SKM-1 treated with dmso at 0.1 percent for 144 hours (cell line): Measurements from ENCODE around the gene EFNA4.

ENCODE experiments used
- DNase-seq: peaks from one replicate; lab custom pipeline; 2025; ENCODE audit not compliant: unreplicated experiment; lab: John Stamatoyannopoulos, UW

EFNA4 gene

GRCh38 chr1:155063550-155064110 lies at the start of gene EFNA4:
EFNA4 (plus strand) TSS chr1:155063740; CDS start chr1:155063824, 84 bp downstream.
- peak; percentile 99 for DNase-seq

GRCh38 chr1:155014709-155015508 lies 48.6 kb upstream of the EFNA4 start:
- no peak for DNase-seq

- no peak for DNase-seq
Observed at GRCh38 chr1:155015527-155016230, 47.9 kb upstream of the EFNA4 start.

GRCh38 chr1:155016231-155016831 lies 47.2 kb upstream of the EFNA4 start:
- DNase-seq = no peak

GRCh38 chr1:155017041-155017945 lies 46.2 kb upstream of the EFNA4 start:
- peak; percentile 85 for DNase-seq

GRCh38 chr1:155017946-155018316 lies 45.6 kb upstream of the EFNA4 start:
- no peak for DNase-seq

GRCh38 chr1:155018617-155019348 lies 44.8 kb upstream of the EFNA4 start:
- DNase-seq = no peak

GRCh38 chr1:155019377-155020245 lies 43.9 kb upstream of the EFNA4 start:
- DNase-seq = no peak

GRCh38 chr1:155022136-155022926 lies 41.2 kb upstream of the EFNA4 start:
- no peak for DNase-seq

- peak; percentile 29 for DNase-seq
Observed at GRCh38 chr1:155022927-155023236, 40.7 kb upstream of the EFNA4 start.

- DNase-seq = no peak
Observed at GRCh38 chr1:155023627-155024026, 39.9 kb upstream of the EFNA4 start.

GRCh38 chr1:155024315-155024714 lies 39.2 kb upstream of the EFNA4 start:
- no peak for DNase-seq

- DNase-seq = no peak
Observed at GRCh38 chr1:155026154-155026553, 37.4 kb upstream of the EFNA4 start.

- DNase-seq = no peak
Observed at GRCh38 chr1:155026588-155026987, 37.0 kb upstream of the EFNA4 start.

GRCh38 chr1:155029513-155030242 lies 33.9 kb upstream of the EFNA4 start:
- DNase-seq = no peak

- DNase-seq = no peak
Observed at GRCh38 chr1:155030243-155030795, 33.2 kb upstream of the EFNA4 start.

GRCh38 chr1:155030899-155031298 lies 32.6 kb upstream of the EFNA4 start:
- DNase-seq = no peak
